Measurements from ENCODE around the gene ALK.

- TF ChIP-seq POLR2AphosphoS5 (IDR thresholded peaks at IDR 0.05; ENCODE audit: low read depth, low read length) (no peak), REST (IDR thresholded peaks at IDR 0.05; ENCODE audit: insufficient read depth in 1 of 2, low read depth in 2 of 2, low read length in 2 of 2) (no peak), TAF1 (IDR thresholded peaks at IDR 0.05; ENCODE audit: borderline replicate concordance, insufficient read depth, low read length) (no peak)
These were observed 233.0 kb downstream of the ALK start for GRCh38 chr2:29688429-29688828.
